Gastroesophageal sphincter (tissue), 4 donors: ENCODE measurements around the gene BAIAP2L1. TPM values are rescaled to one million over a fixed set of nuclear protein-coding genes. Genes with fewer than 3 reads are reported as not detected.
A peak's percentile ranks its signal among the peaks of the same experiment; 100 is the strongest.

ENCODE experiments used
- ATAC-seq: fragments of 150-250 bp; one replicate; pipeline ENCODE4 v1.9.1; 2016; ENCODE audit warnings: mild to moderate bottlenecking, moderate library complexity
- H3K27ac ChIP-seq, 4 donors: fragments of 200-600 bp; sonication (generic) in 3 of 4; 1 replicate in 3 of 4; 2 replicates in 1 of 4; pipeline ENCODE4 v1.5.1; 2016 to 2019
- H3K27me3 ChIP-seq: fragments of 200-600 bp; sonication (generic); one replicate; pipeline ENCODE4 v1.5.1; 2019
- H3K36me3 ChIP-seq, 2 donors: fragments of 200-600 bp; sonication (generic); one replicate each; pipeline ENCODE4 v1.5.1; 2019; ENCODE audit warnings: control low read depth in 1 of 2
- H3K4me1 ChIP-seq, 3 donors: fragments of 200-600 bp; sonication (generic); 1 replicate in 2 of 3; 2 replicates in 1 of 3; pipeline ENCODE4 v1.5.1; 2016 to 2019; ENCODE audit warnings: control low read depth in 2 of 3
- H3K4me3 ChIP-seq, 2 donors: fragments of 200-600 bp; sonication (generic); one replicate each; pipeline ENCODE4 v1.5.1; 2019; ENCODE audit warnings: mild to moderate bottlenecking in 1 of 2, moderate library complexity in 1 of 2
- H3K9me3 ChIP-seq, 3 donors: fragments of 200-600 bp; sonication (generic); one replicate each; pipeline ENCODE4 v1.5.1; 2017 to 2019; ENCODE audit warnings: control low read depth in 2 of 3
- EP300 ChIP-seq: sonication (generic); formaldehyde crosslinking; IDR thresholded peaks from one replicate; pipeline ENCODE4 v1.6.1; 2017; ENCODE audit warnings: antibody characterized with exemption, mild to moderate bottlenecking
- POLR2A ChIP-seq, 2 donors: fragments of 450-650 bp; IDR thresholded peaks; one replicate each; pipeline ENCODE4 v1.6.1; 2017; ENCODE audit warnings: antibody characterized with exemption in 2 of 2, mild to moderate bottlenecking in 2 of 2, moderate library complexity in 1 of 2
- POLR2AphosphoS5 ChIP-seq: sonication (generic); formaldehyde crosslinking; IDR thresholded peaks from one replicate; pipeline ENCODE4 v1.6.1; 2017; ENCODE audit warnings: antibody characterized with exemption
- WGBS, 2 donors: methylation state at CpG; one replicate each; pipeline ENCODE4 v1.1.5; 2018; ENCODE audit warnings: low coverage in 1 of 2; 5-methylcytosine and 5-hydroxymethylcytosine counted together
- total RNA-seq, 4 donors: library from RNA; depleted of rRNA; stranded (reverse); fragments of >200 nt; gene quantifications; one replicate each; pipeline ENCODE4 v1.1.0, GENCODE V29; 2016
- TF ChIP-seq, protein P1 (sequence below), 4 experiments: fragments of 200-600 bp in 2 of 4; fragments of 450-650 bp in 2 of 4; sonication (generic) in 1 of 4; IDR thresholded peaks; one replicate each; pipeline ENCODE4 v1.5.1; 2017 to 2019; ENCODE audit warnings: antibody characterized with exemption in 4 of 4, mild to moderate bottlenecking in 2 of 4, moderate library complexity in 2 of 4

BAIAP2L1 gene
- total RNA-seq, 4 donors from 2014 or later: 0.13 to 6.7 (median 2.1) TPM

DNA sequence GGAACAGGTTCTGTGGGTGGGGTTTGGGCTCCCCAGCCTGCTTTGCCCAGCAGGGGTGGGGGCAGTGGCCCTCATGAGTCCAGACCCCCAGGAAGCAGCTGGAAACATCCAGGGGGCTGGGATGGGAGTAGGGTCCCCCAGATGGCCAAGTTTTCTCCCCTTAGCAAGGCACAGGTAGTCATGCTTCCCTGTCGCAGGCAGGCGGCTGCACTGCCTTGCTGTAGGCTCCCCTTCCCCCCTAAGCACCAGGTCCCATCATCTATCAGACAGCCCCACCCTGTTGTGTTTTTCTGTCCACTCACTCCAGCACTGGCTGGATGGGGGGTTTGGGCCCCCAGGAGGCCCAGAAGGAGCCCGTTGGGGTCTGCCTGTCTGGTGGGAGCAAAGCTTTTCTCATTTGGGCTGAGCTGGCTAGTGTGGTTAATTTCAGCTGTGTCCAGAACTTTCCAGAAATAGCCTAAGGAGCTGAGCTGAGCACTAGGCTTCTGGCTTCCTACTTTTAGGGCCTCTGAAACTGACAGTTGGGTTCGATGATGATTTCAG lies 111.5 kb downstream of the BAIAP2L1 start:
- H3K4me3 ChIP-seq: no peak overlapping the region
- H3K4me1 ChIP-seq: peaks cover 9 to 63% (median 40%) of the 10 kb centered on the region in 3 donors
- TF ChIP-seq POLR2AphosphoS5 (no peak), POLR2A (IDR thresholded peaks at IDR 0.05) (no peak), EP300 (no peak)
- TF ChIP-seq, protein P1, sequence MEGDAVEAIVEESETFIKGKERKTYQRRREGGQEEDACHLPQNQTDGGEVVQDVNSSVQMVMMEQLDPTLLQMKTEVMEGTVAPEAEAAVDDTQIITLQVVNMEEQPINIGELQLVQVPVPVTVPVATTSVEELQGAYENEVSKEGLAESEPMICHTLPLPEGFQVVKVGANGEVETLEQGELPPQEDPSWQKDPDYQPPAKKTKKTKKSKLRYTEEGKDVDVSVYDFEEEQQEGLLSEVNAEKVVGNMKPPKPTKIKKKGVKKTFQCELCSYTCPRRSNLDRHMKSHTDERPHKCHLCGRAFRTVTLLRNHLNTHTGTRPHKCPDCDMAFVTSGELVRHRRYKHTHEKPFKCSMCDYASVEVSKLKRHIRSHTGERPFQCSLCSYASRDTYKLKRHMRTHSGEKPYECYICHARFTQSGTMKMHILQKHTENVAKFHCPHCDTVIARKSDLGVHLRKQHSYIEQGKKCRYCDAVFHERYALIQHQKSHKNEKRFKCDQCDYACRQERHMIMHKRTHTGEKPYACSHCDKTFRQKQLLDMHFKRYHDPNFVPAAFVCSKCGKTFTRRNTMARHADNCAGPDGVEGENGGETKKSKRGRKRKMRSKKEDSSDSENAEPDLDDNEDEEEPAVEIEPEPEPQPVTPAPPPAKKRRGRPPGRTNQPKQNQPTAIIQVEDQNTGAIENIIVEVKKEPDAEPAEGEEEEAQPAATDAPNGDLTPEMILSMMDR (IDR thresholded peaks at IDR 0.05): no peak
- peak overlapping the region in 1 of 4 donors; percentile 45 for H3K27ac ChIP-seq
- no peaks in the 10 kb centered on the region for H3K9me3 ChIP-seq
- ATAC-seq: no peak
- H3K36me3 ChIP-seq: peaks cover 0 to 75% of the 10 kb centered on the region in 2 donors
- no CpG with 5 or more reads among the region's 4 CpGs for WGBS, 2 donors
- no peaks in the 10 kb centered on the region for H3K27me3 ChIP-seq

DNA sequence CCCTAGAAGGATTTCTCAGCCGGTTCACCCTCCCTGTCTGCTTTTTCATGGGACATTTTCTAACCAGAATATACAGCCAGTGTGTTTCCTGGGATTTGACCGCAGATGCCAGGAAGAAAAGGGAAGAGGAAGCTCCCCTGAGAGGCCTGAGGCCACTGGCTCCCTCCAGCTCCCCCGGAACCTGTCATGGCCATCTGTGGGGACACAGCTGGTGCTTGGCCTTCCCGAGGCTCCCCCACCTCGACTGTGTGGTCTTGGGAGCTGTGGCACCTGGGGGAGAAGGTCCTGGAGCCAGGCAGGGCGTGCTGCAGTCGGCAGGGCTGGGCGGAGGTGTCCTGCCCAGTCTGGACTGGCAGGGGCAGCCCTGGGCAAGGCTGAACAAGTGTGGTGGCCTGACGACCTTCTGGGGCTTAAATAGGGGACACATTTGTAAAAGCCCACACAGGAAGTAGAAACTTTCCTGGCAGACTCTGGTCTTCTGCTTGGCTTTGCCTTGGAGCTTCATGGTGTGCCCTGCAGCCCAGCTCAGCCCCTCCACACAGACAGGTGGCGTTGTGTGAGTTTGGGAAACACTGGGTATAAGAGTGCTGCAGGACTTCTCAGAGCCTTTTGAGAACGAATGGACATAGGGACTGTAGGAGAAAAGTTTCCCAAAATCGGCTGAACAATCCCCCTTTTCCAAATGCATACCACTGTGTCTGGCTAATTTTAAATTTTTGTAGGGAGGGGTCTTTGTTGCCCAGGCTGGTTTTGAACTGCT lies 112.6 kb downstream of the BAIAP2L1 start:
- Histone ChIP-seq H3K36me3 (peaks cover 0 to 63% of the 10 kb centered on the region in 2 donors), H3K4me3 (no peak overlapping the region), H3K27ac (peak overlapping the region in 2 of 4 donors; percentile 96 to 99), H3K4me1 (peaks cover 9 to 75% (median 51%) of the 10 kb centered on the region in 3 donors), H3K9me3 (no peaks in the 10 kb centered on the region), H3K27me3 (no peaks in the 10 kb centered on the region)
- WGBS, 2 donors: 55 to 79% methylated on average over 2 to 3 of the region's 12 CpGs
- no peak for TF ChIP-seq POLR2A (IDR thresholded peaks at IDR 0.05)
- TF ChIP-seq EP300: no peak
- no peak for TF ChIP-seq POLR2AphosphoS5
- TF ChIP-seq, protein P1 (IDR thresholded peaks at IDR 0.05): no peak
- ATAC-seq: no peak

DNA sequence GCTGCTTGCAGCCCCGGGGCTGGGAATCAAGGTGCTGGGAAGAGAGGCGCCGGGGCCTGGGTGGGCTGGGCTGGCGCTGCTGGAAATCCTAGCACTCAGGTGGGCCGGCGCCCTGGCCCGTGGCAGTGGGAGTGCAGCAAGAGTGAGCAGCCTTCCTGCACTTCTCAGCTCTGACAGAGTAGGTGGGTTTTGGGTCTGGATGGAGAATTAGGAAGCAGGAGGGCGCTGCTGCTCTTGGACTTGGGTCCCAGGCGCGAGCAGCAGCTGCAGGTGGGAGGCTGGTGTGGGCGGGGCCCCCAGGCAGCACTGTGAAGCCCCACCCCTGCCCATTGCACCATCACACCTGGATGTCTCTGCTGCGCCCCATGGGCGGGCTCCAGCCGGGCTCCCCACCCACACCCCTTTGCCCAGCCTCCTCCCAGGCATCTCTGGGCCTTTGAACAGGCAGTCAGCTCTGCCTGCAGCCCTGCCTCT lies 113.4 kb downstream of the BAIAP2L1 start:
- Histone ChIP-seq H3K4me3 (peak overlapping the region in 1 of 2 donors; percentile 99), H3K4me1 (peaks cover 9 to 82% (median 56%) of the 10 kb centered on the region in 3 donors), H3K36me3 (peaks cover 0 to 56% of the 10 kb centered on the region in 2 donors), H3K27ac (peak overlapping the region in 3 of 4 donors; percentile 93 to 99 (median 96)), H3K9me3 (no peaks in the 10 kb centered on the region), H3K27me3 (no peaks in the 10 kb centered on the region)
- ATAC-seq: no peak
- 80% methylated on average over 1 of the region's 14 CpGs; no CpG with 5 or more reads in 1 of the 2 donors for WGBS, 2 donors
- TF ChIP-seq POLR2AphosphoS5 (no peak), POLR2A (IDR thresholded peaks at IDR 0.05) (no peak)
- TF ChIP-seq, protein P1 (IDR thresholded peaks at IDR 0.05): no peak

DNA sequence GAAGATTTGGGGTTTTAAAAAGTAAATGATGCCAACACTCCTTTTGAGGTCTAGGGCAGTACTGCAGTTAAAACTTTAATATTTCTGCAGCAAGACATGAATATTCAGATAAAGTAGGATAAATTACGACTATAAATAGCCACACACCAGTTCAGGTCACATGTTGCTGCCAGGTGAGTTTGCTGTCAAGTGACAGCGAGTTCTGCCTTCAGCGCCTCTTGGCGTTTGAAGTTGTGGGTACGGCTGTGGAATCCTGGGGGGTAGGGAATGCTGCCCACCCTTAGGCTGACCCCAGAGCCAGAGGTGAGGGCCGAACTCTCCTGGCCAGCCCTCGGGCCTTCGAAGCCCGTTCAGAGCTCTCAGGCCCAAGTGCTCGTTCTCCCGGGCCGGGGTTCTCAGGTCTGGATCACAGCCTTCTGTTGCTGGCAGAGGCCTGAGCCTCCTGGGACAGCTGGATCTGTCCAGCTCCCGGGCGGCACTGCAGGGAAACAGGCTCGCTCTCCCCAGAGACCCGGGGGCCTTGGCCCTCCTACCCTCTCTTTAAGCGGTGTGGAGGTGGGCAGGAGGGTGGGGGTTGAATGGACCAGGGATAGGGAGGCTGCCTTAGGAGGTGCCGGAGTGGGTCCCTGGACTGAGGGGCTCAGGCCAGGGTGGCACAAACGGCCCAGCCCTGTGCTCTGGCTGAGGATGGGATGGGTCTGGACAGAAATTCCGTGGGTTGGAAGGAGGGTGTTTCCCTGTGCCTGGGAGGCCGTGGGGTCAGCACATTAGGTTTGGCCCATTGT lies 114.0 kb downstream of the BAIAP2L1 start:
- no peaks in the 10 kb centered on the region for H3K27me3 ChIP-seq
- ATAC-seq: no peak
- H3K9me3 ChIP-seq: no peaks in the 10 kb centered on the region
- peaks cover 0 to 50% of the 10 kb centered on the region in 2 donors for H3K36me3 ChIP-seq
- peak overlapping the region in 1 of 2 donors; percentile 99 for H3K4me3 ChIP-seq
- H3K27ac ChIP-seq: peak overlapping the region in 3 of 4 donors; percentile 93 to 99 (median 96)
- TF ChIP-seq, protein P1 (IDR thresholded peaks at IDR 0.05): no peak
- TF ChIP-seq POLR2A (IDR thresholded peaks at IDR 0.05): no peak
- no peak for TF ChIP-seq EP300
- TF ChIP-seq POLR2AphosphoS5: no peak
- 37 to 40% methylated on average over 3 of the region's 21 CpGs for WGBS, 2 donors
- peaks cover 9 to 85% (median 56%) of the 10 kb centered on the region in 3 donors for H3K4me1 ChIP-seq
